Measurements from ENCODE around the gene RNASET2.
A peak's percentile ranks its signal among the peaks of the same experiment; 100 is the strongest.
"Not testable (repeated sequence)": the region's sequence is repeated elsewhere in the genome, so short reads cannot be mapped to it uniquely, and the experiment has no call there.

Gene RNASET2

DNA sequence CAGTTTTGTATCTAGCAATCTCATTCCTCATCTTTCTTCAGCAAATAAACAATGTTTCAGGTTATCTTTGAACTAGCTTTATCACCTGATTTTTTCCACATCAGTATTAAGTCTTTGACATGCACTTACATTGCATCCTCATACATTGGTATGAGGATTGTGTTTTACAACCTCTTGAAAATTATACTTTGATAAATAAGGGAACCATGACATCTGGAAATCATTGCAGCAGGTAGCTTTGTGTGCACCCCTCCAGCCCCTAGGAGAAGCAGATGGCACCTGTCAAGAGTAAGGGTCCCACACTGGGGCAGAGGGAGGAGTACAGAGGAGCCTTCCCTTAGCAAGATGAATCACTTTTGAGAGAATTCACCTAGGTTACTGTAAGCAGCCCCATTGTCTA, 13.7 kb upstream of the RNASET2 start:
- DNase-seq (ENCODE audit: low read depth, low spot score), result no peak

DNA sequence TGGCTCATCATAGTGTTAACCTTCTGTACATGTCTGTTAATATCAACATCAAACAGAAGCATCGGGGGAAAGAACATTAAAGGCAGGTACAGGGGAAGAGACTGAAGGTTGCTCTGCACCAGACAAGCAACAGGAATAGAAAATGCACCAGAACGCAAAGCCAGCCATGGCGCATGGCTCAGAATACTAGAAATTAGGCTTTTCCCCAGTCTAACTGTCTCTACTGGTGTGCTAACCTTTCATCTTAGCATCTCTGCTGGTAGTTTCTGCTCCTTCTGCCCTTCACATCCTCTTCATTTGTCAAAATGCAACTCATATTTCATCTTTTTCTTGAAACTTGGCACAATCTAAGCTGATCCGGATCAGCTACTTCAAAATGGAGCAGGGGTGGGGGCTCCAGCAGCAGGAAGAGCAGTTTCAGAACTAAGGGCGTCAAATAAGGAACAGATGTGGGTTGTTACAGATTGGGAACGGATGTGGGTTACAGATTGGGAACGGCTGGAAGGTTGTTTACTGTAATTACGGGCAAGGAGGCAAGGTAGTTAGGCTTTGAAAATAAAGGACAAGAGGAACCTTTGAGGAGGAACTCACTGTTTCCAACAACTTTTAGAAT, 13.1 kb upstream of the RNASET2 start:
- DNase-seq (ENCODE audit: low read depth, low spot score), result no peak

DNA sequence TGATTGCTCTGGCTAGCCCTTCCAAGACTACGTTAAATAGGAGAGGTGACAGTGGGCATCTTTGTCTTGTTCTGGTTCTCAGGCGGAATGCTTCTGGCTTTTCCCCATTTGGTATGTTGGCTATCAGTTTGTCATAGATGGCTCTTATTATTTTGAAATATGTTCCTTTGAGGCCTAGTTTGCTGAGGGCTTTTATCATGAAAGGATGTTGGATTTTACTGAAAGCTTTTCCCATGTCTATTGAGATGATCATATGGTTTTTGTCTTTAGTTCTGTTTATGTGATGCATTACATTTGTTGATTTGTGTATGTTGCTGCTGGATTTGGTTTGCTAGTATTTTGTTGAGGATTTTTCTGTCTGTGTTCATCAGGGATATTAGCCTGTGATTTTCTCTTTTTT, 9.9 kb upstream of the RNASET2 start:
- DNase-seq (ENCODE audit: low read depth, low spot score), result no peak

DNA sequence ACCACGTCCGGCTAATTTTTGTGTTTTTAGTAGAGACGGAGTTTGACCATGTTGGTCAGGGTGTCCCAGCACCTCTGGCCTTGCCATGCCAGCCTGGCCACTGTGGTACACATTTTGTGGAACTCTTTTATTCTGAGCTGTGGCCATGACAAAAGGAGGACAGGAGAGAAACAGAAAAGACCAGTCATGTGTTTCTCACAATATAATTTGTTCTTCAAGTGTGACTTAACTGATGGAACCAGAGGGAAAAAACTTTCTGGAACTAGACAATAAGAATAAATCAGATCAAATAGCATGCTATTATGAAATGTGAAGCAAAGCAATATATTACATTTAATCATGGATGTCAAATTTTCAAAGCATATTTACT, 4.2 kb upstream of the RNASET2 start:
- DNase-seq (ENCODE audit: low read depth, low spot score), result no peak

DNA sequence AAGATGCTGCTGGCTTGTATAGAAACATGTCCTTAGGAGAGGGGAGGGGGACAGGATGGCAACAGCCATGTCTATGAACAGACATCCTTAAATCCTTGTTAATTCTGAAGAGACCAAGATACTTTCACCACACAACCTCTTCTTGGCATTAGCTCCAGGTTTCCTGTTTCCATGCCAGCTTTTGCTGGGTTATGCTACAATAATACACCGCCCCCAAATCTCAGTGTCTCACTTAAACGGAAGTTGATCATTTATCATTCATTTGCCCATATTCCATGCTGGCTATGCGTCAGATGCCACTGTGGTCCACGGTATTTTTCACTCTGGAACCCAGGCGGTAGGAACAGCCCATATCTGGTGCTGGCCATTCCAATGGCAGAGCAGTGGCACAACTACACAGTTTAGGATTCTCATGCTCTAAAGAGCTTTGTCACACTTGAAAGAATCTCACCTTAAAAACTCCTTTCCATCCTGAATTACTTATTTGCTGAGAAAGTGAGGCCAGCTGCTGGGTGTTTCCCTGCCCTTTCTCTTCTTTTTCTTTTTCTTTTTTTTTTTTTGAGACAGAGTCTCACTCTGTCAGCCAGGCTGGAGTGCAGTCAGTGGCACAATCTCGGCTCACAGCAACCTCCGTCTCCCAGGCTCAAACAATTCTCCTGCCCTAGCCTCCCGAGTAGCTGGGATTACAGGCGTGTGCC, 3.7 kb upstream of the RNASET2 start:
- DNase-seq (ENCODE audit: low read depth, low spot score), result no peak

DNA sequence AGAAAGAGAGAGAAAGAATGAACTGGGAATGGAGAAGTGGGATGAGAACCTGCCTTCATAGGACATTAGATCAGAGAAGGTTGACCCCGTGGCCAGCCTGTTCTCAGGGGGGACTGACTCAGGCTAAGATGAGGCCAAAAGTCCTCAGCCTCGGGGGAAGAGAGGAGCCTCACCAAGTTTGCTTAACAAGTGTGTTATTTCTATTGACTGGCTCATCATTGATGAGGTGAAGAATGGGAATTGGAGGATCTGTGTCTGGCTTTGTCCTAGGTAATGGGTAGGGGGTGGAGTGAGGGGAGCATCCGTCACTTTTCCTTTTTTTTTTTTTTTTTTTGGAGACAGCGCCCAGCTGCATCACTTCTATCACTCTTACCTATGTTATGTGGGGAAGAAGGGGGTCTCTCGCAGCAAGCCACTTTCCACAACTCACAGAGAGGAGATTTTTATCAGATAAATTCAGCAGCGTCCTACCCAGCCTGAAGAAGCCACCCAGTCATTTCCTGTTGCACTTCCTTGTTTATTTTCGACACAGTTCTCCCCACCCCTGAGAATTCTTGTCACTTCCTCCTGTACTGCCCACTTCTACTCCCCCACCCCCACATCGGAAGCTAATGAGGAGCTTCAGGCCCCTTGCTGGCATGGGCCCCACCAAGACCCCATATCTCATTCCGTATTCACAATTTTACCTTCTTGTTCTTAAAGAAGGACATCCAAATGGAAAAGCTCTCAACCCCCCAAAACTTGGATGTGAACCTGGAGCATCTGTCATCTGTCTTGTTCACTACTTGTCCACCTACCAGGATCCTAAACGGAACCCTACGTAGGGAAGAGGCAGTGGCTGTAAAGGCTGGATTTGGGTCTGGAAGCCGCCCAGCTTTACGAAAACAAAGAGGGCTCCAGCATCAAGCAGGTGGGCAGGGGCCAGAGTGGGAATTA, 2.8 kb upstream of the RNASET2 start:
- DNase-seq (ENCODE audit: low read depth, low spot score), result no peak

DNA sequence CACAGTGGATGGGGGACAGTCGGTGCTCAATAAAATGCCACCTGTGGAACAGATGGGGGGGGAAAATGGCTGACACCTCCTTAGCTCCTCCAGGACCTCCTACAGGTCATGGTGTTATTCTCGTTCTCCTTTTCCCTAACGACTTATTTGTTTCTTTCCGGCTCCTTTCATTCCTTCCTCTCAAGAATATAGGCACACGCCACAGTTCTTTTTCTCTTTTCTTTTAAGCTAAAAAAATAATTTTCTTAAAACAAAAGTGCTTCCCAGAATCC, 1.4 kb upstream of the RNASET2 start:
- no peak for DNase-seq (ENCODE audit: low read depth, low spot score)

DNA sequence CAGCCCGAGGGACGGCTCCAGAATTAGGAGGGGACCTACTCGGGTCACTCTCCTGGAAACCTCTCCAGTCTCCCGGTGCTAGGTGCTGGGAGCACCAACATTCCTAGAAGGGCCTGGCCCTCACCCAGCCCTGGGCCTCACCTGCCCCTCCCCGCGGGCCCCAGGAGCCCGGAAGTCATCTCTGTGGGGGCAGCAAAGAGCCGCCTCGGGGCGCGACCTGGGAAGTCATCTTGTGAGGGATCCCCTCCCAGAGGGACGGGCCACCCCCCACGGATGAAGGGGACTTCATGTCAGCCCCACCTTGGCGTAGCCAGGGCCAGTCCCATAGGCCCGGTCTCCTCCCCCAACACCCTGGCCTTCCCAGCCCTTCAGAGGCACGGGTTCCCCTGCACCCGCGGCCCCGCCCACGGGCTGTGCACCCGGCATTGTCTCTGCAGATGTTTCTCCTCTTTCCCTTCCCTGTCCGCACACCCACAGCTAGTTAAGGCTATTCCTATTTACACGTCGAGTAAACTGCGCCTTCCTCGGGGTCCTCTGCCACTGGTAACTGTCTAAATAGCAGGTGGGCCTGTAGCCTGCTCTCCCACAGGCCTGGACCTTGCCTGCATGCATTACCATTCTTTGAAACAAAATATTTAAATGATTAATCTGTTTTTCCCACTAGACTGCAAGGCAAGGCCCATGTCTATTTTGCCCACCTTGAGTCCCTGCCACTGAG, 896 bp upstream of the RNASET2 start:
- DNase-seq (ENCODE audit: low read depth, low spot score), result peak; percentile 25

DNA sequence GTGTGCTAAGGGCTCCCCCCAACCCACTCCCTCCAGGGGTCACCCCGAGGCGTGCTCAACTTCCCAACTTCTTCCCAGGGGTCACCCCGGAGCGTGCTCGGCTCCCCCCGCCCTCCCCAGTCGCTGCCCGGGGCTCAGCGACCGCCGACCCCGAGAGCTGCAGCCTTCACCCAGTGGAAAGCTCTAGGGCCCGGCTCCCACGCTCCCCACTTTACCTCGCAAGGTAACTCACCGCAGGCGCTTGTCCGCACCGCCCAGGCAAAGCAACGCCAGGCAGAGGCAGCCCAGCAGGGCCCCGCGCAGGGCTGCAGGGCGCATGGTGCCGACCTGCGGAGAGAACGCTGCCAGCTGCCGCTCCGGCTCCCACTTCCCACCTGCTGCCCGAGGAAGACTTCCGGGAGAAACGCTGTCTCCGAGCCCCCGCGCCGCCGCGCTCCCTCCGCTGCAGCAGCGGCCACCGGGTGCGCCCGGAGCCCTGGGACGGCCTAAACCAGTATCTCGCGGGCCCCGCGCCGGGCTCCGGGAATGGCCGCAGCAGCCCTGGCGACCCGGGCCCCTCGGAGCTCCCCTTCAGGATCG, 396 bp downstream of the RNASET2 start:
- DNase-seq (ENCODE audit: low read depth, low spot score), result peak; percentile 83

DNA sequence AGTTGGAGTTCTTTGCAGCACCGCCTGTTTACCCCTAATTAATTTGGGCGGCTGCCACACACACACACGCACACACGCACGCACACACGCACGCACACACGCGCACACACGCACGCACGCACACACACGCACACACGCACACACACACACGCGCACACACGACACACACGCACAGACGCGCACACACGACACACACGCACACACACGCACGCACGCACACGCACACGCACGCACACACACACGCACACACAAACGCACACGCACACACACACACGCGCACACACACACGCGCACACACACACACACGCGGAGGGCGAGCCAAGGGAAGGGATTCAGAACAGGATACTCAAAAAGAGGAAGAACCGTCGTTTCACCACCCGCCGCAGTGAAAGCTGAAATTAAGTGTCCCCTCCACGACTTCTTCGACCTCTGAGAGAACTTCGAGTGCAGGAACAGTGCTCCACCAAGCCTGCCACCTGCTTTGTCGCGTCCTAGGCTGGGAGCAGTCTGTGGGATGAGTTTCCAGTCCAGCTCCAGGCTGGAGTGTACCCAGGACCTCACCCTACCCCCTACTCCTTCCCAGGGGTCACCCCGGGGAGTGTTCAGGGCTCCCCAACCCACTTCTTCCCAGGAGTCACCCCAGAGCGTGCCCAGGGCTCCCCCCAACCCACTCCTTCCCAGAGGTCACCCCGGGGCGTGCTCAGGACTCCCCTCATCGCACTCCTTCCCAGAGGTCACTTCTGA, 1.1 kb downstream of the RNASET2 start:
- DNase-seq (ENCODE audit: low read depth, low spot score), result peak; percentile 21

DNA sequence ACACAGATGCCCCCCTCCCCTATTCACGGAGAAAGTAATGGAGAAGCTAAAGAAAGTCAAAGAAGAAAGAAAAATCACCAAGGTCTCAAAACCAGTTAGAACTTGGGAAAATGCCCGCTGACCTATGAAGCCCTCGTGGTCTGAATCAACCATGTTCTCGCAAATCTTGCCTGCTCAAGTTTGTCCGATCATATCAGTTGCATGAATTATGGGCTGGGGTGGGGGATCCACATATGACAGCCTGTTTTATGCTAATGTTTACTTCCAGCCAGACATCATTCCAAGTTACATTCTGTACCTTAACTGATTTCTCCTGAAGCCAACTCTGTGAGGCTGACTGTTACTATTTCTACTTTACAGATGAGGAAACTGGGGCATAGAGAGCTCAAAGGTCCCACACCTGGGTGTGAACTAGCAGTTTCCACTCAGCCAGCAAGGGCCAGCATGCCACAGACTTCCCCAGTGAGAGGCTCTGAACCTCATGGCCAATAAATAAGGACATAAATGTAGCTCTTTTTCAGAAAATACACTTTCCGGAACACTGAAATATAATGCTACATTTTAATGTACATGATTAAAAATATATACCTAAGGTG, 2.1 kb downstream of the RNASET2 start:
- no peak for DNase-seq (ENCODE audit: low read depth, low spot score)

DNA sequence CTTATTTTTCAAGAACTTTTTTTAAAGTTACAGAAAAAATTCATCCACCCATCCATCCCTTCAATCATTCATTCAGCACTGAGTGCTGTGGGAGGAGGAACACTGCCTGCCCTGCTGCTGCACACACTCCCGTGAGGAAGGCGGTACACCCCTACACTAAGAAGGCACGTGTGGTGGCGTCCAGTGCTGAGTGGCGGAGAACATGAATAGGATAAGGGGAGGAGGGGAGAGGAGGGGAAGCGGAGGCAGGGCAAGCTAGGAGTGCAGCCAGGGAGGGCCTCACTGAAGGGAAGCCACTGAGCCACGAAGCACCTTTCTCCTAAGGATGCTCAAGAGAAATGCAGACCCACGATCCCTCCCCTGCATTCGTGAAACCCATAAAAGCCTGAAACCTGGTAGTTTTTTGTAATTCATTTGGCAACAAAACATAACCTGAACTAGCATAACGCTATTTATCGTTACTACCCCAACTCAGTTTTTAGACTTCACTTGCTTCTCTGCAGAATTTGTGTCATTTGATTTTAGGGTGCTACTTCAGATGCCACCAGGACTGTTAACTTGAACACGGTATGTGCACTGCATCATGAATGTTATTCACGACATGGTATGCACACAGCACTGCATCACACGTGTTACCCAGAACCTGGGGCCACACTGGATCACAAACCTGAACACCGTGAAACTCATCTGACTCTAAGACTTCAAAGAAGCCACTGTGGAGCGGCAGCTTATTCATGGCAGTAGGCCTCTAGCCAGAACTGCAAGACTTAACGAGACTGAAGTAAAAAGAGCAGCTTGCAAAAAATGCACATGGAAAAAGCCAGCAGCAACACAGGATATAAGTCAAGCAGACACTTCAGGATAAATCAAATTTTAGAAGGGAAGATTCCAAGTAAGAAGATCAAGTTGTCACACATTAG, 3.5 kb downstream of the RNASET2 start:
- no peak for DNase-seq (ENCODE audit: low read depth, low spot score)

DNA sequence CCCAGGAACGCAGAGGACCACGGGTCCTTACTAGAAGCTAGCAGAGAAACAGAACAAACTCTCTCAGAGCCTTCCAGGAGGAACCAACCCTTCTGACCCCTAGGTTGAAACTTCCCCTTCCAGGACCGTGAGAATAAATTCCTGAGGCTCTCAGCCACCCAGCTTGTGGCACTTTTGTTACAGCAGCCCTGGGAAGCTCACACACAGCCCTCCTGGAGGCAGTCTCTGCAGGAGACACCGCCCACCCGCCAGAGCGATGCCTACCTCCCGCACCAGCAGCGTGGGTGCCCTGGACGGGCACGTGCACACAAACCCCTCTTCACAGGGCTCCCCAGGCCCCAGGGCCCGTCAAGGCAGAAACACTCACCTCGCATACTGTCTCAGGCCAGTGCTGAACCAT, 4.2 kb downstream of the RNASET2 start:
- DNase-seq (ENCODE audit: low read depth, low spot score), result no peak

DNA sequence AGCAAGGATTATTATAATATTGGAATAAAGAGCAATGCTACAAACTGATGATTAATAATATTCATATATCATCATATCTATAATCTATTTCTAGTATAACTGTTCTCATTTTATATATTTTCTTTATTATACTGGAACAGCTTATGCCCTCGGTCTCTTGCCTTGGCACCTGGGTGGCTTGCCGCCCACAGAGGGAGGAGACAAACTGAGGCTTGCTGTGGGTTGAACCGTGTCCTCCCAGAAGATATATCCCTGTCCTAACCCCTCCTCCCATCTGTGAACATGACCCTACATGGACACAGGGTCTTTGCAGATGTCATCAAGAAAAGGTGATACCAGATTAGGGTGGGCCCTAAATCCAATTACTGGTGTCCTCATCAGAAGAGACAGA, 4.7 kb downstream of the RNASET2 start:
- no peak for DNase-seq (ENCODE audit: low read depth, low spot score)

DNA sequence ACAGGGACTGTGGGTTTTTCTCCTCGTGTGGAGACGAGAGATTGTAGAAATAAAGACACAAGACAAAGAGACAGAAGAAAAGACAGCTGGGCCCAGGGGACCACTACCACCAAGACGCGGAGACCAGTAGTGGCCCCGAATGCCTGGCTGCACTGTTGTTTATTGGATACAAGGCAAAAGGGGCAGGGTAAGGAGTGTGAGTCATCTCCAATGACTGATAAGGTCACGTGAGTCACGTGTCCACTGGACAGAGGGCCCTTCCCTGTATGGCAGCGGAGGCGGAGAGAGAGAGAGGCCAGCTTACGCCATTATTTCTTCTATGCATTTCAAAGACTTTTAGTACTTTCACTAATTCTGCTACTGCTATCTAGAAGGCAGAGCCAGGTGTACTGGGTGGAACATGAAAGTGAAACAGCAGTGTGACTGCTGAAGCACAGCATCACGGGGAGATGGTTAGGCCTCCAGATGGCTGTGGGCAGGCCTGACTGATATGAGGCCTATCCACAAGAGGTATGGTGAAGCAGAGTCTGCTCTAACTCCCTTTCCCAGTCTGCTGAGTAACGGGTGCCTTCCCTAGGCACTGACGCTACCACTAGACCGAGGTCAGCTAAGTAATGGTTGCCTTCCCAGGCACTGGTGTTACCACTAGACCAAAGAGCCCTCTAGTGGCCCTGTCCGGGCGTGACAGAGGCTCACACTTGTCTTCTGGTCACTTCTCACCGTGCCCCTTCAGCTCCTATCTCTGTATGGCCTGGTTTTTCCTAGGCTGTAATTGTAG, 5.3 kb downstream of the RNASET2 start:
- peak; percentile 78 for DNase-seq (ENCODE audit: low read depth, low spot score)

DNA sequence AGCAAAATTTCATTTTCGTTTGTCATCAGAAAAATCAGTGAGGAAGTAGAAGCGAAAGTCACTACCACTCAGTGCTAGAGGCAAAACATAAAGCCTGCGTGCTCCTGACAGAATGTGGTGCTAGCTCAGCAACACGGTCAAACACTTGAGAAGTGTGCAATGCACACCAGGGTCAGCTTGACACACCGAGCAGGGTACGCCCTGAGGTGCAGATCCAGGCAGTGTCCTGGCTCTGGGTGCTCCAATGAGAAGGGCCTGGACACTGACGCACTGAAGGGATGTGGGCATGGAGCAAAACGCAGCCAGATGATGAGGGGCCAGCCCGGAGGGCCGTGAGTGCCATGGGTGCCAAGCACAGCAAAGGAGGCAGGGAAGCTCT, 5.9 kb downstream of the RNASET2 start:
- DNase-seq (ENCODE audit: low read depth, low spot score), result no peak

DNA sequence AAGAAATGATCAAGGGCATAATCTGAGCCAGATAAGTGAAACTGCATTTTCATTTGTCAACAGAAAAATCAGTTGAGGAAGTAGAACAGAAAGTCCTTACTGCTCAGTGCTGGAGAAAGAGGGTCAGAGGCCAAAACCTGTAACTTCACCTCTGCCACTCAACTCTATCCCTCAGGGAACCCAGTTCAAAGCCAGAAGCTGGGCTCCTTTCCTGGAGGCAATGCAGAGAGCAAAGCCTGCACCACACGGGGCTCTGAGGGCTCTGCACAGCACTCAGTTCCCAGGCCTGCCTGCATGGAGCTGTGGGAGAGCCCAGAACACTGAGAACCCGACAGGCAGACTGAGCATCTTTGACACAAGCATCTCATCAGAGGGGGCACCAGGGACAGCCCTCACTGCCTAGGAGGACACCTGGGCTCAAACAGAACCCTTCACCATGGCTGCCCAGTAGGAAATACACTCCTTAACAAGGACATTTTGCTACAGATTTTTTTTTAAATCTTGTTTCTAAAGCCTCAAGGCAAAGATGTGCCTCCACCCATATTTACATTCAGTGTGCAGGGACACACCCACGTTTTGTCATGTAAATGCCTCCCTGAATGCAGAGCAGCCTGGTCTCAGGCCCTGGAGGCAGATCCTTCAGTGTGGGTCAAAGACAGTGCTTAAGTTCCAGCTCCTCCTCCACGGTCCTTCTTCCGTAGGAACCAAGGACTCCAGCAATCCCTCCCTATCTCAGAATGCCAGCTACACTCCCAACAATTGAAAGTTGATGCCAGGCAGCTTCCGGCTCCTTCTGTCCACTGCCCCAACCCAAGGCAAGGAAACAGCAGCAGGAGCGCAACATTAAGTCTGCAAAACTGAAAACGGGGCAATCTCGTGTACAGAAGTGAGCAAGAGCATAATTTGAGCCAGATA, 6.6 kb downstream of the RNASET2 start:
- peak; percentile 93 for DNase-seq (ENCODE audit: low read depth, low spot score)

DNA sequence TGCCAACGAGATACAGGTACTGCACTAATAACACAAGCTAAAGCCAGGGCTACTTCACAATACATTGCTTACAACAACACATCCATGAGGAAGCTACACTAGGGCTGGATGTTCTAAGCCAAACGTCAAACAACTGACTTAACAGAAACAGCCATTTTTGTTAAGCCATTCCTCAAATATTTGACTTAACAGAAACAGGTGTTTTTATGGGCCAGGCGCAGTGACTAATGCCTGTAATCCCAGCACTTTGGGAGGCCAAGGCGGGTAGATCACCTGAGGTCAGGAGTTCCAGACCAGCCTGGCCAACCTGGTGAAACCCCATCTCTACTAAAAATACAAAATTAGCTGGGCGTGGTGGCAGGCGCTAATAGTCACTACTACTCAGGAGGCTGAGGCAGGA, 7.6 kb downstream of the RNASET2 start:
- DNase-seq (ENCODE audit: low read depth, low spot score), result not testable (repeated sequence)

Data from ELF-1 (cell line).